SK-N-SH (cell line): ENCODE data around the gene PGAP2.

Experiments used
- CTCF ChIP-seq: fragments of 200-600 bp; sonication (generic); IDR thresholded peaks from 2 replicates; pipeline ENCODE4 v1.6.1; 2017; ENCODE audit warnings: antibody characterized with exemption, mild to moderate bottlenecking, moderate library complexity
- EP300 ChIP-seq, 2 experiments: IDR thresholded peaks; 2 replicates each; pipeline versions ENCODE4 v1.4.0 to v1.6.1; 2012; ENCODE audit warnings: borderline replicate concordance in 1 of 2, low read depth in 1 of 2, low read length in 1 of 2
- EZH2phosphoT487 ChIP-seq: fragments of 200-600 bp; sonication (generic); IDR thresholded peaks from 2 replicates; pipeline ENCODE4 v1.6.1; 2017; ENCODE audit warnings: low read depth, mixed run types, mild to moderate bottlenecking, antibody characterized with exemption, moderate library complexity, borderline replicate concordance
- FOSL2 ChIP-seq: IDR thresholded peaks from 2 replicates; pipeline ENCODE4 v1.4.0; 2012; ENCODE audit warnings: low read depth, mild to moderate bottlenecking, moderate library complexity, borderline replicate concordance
- FOXJ3 ChIP-seq: sonication (generic); formaldehyde crosslinking; IDR thresholded peaks from 2 replicates; pipeline ENCODE4 v1.5.1; 2020; ENCODE audit warnings: mild to moderate bottlenecking, missing genetic modification reagents
- MXI1 ChIP-seq: IDR thresholded peaks from 2 replicates; pipeline ENCODE4 v1.6.1; 2012; ENCODE audit warnings: mild to moderate bottlenecking, low read depth, low read length, improper control_type of control experiment
- POLR2AphosphoS5 ChIP-seq: IDR thresholded peaks from 2 replicates; pipeline ENCODE4 v1.6.1; 2012; ENCODE audit warnings: low read depth, low read length
- REST ChIP-seq: IDR thresholded peaks from 2 replicates; pipeline ENCODE4 v1.6.1; 2012; ENCODE audit warnings: mild to moderate bottlenecking, low read depth, low read length, moderate library complexity
- RFX5 ChIP-seq: IDR thresholded peaks from 2 replicates; pipeline ENCODE4 v1.6.1; 2012; ENCODE audit warnings: mild to moderate bottlenecking, improper control_type of control experiment, low read length
- TCF12 ChIP-seq: IDR thresholded peaks from 2 replicates; pipeline ENCODE4 v1.4.0; 2012
- USF2 ChIP-seq: fragments of 150-350 bp; IDR thresholded peaks from 2 replicates; pipeline ENCODE4 v1.6.1; 2017; ENCODE audit warnings: antibody characterized with exemption, low read length, low read depth, borderline replicate concordance
- TF ChIP-seq, protein P1 (sequence below): IDR thresholded peaks from 2 replicates; pipeline ENCODE4 v1.4.0; 2012; ENCODE audit warnings: low read depth

DNA sequence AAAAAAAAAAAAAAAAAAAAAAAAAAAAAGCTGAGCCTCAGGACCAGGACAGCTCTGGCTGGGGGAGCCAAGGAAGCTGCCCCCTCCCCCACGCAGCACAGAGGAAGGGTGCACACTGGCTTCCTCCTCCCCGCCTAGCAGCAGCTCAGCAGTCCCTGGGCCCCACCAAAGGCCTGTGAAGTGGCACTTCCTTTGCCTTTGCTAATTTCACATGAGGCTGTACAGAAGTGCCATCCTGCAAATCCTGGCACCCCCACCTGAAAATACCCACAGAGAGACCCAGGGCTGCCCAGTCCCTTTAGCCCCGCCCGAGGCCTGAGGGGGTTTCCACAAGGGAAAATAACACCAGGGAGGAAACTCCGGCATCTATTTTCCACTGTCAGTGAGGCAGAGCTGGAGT lies 28.5 kb downstream of the PGAP2 start:
- TF ChIP-seq CTCF (no peak), FOSL2 (no peak), USF2 (no peak), POLR2AphosphoS5 (no peak), EZH2phosphoT487 (no peak), REST (no peak), EP300 (IDR thresholded peaks at IDR 0.05; ENCODE audit: borderline replicate concordance in 1 of 2, low read depth in 1 of 2, low read length in 1 of 2) (no peak), FOXJ3 (no peak), MXI1 (no peak), TCF12 (no peak), RFX5 (no peak)
- TF ChIP-seq, protein P1, sequence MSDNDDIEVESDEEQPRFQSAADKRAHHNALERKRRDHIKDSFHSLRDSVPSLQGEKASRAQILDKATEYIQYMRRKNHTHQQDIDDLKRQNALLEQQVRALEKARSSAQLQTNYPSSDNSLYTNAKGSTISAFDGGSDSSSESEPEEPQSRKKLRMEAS: no peak
